ENCODE measurements around the gene POU6F1. TPM values are rescaled to one million over a fixed set of nuclear protein-coding genes. Genes with fewer than 3 reads are reported as not detected.

POU6F1 gene
- total RNA-seq, 1 experiment from 2014 or later: 5.3 TPM

DNA sequence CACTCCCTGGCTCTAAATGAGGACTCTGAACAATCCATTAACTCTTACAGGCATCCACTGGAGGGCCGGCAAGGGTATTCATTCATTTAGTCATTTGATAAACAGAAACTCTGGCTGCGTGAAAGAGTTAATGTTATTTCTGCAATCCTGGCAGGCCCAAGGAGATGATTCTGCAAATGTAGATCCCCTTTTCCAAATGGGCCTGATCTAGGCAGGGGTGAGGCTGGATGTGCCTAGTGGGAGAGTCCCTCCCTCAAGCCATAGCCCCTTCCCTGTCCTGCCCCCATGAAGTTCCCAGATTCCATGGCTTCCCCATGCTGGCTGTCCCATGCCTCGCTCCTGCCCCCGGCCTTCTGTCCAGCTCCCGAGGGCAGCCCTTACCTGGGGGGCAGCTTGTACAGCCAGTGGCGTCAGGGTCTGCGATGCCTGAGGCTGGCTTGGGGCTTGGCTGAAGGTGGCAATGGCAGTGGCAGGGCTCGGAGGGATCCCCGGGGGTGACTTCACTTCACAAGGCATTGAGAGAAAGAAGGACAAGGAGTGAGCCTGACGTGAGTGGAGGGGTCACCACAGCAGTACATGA lies 18.4 kb downstream of the POU6F1 start:
- Histone ChIP-seq H2AFZ (no peak overlapping the region), H3K4me1 (replicated peaks; ENCODE audit: insufficient read depth) (no peaks in the 10 kb centered on the region), H3K9me3 (ENCODE audit: insufficient read depth, low read depth) (no peaks in the 10 kb centered on the region), H3K36me3 (ENCODE audit: low read depth) (no peaks in the 10 kb centered on the region), H4K20me1 (ENCODE audit: insufficient read depth) (no peaks in the 10 kb centered on the region), H3K4me3 (no peak overlapping the region), H3K4me2 (no peak overlapping the region), H3F3A (ENCODE audit: insufficient read depth, low read depth) (0 out of 2 replicates have a peak, but pooled peaks cover 5% of the 10 kb centered on the region), H3K27me3 (ENCODE audit: insufficient read depth, low read depth) (no peaks in the 10 kb centered on the region), H3K9me2 (ENCODE audit: insufficient read depth) (no peaks in the 10 kb centered on the region), H3K27ac (no peak overlapping the region), H3K79me2 (ENCODE audit: low read depth) (no peaks in the 10 kb centered on the region)
- DNase-seq: no peak
- TF ChIP-seq, protein P1, sequence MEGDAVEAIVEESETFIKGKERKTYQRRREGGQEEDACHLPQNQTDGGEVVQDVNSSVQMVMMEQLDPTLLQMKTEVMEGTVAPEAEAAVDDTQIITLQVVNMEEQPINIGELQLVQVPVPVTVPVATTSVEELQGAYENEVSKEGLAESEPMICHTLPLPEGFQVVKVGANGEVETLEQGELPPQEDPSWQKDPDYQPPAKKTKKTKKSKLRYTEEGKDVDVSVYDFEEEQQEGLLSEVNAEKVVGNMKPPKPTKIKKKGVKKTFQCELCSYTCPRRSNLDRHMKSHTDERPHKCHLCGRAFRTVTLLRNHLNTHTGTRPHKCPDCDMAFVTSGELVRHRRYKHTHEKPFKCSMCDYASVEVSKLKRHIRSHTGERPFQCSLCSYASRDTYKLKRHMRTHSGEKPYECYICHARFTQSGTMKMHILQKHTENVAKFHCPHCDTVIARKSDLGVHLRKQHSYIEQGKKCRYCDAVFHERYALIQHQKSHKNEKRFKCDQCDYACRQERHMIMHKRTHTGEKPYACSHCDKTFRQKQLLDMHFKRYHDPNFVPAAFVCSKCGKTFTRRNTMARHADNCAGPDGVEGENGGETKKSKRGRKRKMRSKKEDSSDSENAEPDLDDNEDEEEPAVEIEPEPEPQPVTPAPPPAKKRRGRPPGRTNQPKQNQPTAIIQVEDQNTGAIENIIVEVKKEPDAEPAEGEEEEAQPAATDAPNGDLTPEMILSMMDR (conservative IDR thresholded peaks at IDR 0.05): no peak
- no peak for TF ChIP-seq EZH2 (IDR thresholded peaks at IDR 0.05; ENCODE audit: low read depth)
- CTCF ChIA-PET: no interaction called here
- intact Hi-C loops (cut with micrococcal nuclease; ENCODE audit: unreplicated experiment): no loop called here
- POLR2A ChIA-PET (ENCODE audit: unreplicated experiment): no interaction called here
- BruUV-seq (replicated peaks): no TSS peak

DNA sequence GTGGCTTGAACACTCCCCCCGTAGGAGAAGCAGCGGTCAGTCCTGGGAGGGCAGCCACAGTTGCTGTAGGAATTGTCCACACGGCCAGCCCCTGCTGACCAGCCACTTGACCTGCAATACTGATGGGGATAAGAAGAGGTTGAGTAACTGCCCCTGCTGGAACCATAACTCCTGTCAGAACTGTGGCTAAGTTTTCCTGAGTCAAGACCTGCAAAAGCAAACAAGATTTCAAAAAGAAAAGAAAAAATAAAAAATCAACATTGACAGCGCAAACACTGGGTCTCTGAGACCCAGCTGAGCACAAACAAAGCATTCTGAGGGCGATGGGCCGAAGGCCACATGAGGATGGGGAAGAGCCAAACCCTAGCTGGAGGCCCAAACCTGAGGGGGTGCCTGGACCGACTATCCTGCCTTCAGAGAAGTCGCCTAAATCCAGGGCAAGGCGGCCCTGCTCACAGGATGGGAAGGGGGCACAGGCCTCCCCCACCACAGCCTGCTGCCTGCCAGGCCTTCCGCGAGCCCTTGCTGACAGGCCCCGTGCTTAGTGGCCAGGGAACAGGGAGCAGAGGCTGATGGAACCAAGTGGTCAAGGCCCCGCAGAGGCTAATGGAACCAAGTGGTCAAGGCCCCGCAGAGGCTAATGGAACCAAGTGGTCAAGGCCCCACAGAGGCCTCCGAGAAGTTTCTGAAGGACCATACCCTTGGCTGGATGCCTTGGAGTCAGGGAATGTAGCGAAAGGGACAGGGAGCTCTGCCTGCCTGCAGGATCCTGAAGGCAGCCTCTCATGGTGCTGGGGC lies 19.1 kb downstream of the POU6F1 start:
- Histone ChIP-seq H2AFZ (no peak overlapping the region), H3K27me3 (ENCODE audit: insufficient read depth, low read depth) (no peaks in the 10 kb centered on the region), H3K4me1 (replicated peaks; ENCODE audit: insufficient read depth) (no peaks in the 10 kb centered on the region), H3K9me3 (ENCODE audit: insufficient read depth, low read depth) (no peaks in the 10 kb centered on the region), H3K79me2 (ENCODE audit: low read depth) (no peaks in the 10 kb centered on the region), H3K27ac (no peak overlapping the region), H3K9me2 (ENCODE audit: insufficient read depth) (no peaks in the 10 kb centered on the region), H3K36me3 (ENCODE audit: low read depth) (no peaks in the 10 kb centered on the region), H4K20me1 (ENCODE audit: insufficient read depth) (no peaks in the 10 kb centered on the region), H3F3A (ENCODE audit: insufficient read depth, low read depth) (0 out of 2 replicates have a peak, but pooled peaks cover 5% of the 10 kb centered on the region), H3K4me2 (no peak overlapping the region), H3K4me3 (no peak overlapping the region)
- ChIA-PET POLR2A (ENCODE audit: unreplicated experiment) (no interaction called here), CTCF (no interaction called here)
- no TSS peak for BruUV-seq (replicated peaks)
- no peak for TF ChIP-seq EZH2 (IDR thresholded peaks at IDR 0.05; ENCODE audit: low read depth)
- TF ChIP-seq, protein P1 (conservative IDR thresholded peaks at IDR 0.05): no peak
- DNase-seq: no peak
- intact Hi-C loops (cut with micrococcal nuclease; ENCODE audit: unreplicated experiment): no loop called here

DNA sequence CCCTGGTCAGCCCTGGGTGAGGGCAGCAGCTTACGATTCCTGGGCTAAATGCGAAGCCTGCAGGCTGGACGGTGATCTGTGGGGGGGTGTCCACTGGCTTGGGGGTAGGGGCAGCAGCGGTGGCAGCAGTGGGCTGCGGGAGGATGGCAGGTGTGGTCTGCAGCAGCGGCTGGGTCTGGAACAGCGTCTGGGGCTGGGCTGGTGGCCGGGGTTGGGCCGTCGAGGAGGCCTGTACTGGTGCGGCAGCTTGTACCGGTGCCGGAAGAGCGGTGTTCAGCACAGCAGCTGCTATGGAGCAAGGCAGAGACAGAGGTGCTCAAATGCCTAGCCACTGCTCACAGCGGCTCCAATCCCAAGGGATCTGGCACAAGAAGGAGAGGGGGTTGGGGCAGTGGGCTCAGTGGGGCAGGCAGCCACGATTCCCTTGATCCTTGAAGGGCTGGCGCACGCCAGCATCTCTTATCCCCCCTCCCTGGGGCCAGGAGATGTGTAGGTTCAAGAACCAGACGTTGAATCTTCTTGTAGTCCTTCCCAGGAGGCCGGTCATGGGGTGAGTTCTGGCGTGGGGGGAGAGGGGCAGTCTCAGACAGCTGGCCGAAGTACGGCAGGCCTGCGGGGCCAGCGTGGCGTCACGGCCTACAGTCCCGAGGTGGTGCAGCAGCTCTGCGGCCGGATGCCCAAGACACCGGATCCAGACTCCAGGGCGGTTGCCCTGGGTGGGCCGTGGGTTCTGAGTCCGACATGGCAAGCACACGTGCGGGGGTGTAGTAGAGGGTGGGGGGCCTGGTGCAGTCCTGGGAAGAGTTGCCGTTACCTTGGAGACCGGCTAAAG lies 19.9 kb downstream of the POU6F1 start:
- Histone ChIP-seq H3K27me3 (ENCODE audit: insufficient read depth, low read depth) (no peaks in the 10 kb centered on the region), H3K4me1 (replicated peaks; ENCODE audit: insufficient read depth) (no peaks in the 10 kb centered on the region), H3F3A (ENCODE audit: insufficient read depth, low read depth) (0 out of 2 replicates have a peak, but pooled peaks cover 5% of the 10 kb centered on the region), H3K36me3 (ENCODE audit: low read depth) (no peaks in the 10 kb centered on the region), H3K9me3 (ENCODE audit: insufficient read depth, low read depth) (no peaks in the 10 kb centered on the region), H2AFZ (no peak overlapping the region), H3K79me2 (ENCODE audit: low read depth) (no peaks in the 10 kb centered on the region), H4K20me1 (ENCODE audit: insufficient read depth) (no peaks in the 10 kb centered on the region), H3K4me3 (no peak overlapping the region), H3K27ac (no peak overlapping the region), H3K9me2 (ENCODE audit: insufficient read depth) (no peaks in the 10 kb centered on the region), H3K4me2 (no peak overlapping the region)
- TF ChIP-seq EZH2 (IDR thresholded peaks at IDR 0.05; ENCODE audit: low read depth): no peak
- TF ChIP-seq, protein P1 (conservative IDR thresholded peaks at IDR 0.05): no peak
- intact Hi-C loops (cut with micrococcal nuclease; ENCODE audit: unreplicated experiment): no loop called here
- no TSS peak for BruUV-seq (replicated peaks)
- ChIA-PET CTCF (no interaction called here), POLR2A (ENCODE audit: unreplicated experiment) (no interaction called here)
- DNase-seq: no peak
